Neural progenitor cell (in vitro differentiated cells): ENCODE data around the gene C9orf72.

Experiments
- EZH2 ChIP-seq: fragments of 200-600 bp; sonication (generic); IDR thresholded peaks from 2 replicates; pipeline ENCODE4 v1.6.1; 2017; ENCODE audit warnings: antibody characterized with exemption, mild to moderate bottlenecking, moderate library complexity
- TF ChIP-seq, protein P1 (sequence below): fragments of 200-600 bp; sonication (generic); IDR thresholded peaks from 2 replicates; pipeline ENCODE4 v1.5.1; 2017; ENCODE audit warnings: antibody characterized with exemption, mild to moderate bottlenecking

DNA sequence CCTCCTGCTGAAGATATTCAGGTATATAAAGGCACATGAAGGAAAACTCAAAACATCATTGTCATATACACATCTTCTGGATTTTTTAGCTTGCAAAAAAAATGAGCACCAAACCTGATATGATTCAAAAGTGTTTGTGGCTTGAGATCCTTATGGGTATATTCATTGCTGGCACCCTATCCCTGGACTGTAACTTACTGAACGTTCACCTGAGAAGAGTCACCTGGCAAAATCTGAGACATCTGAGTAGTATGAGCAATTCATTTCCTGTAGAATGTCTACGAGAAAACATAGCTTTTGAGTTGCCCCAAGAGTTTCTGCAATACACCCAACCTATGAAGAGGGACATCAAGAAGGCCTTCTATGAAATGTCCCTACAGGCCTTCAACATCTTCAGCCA lies 49.0 kb downstream of the C9orf72 start, which contains the start of gene IFNK:
- TF ChIP-seq, protein P1, sequence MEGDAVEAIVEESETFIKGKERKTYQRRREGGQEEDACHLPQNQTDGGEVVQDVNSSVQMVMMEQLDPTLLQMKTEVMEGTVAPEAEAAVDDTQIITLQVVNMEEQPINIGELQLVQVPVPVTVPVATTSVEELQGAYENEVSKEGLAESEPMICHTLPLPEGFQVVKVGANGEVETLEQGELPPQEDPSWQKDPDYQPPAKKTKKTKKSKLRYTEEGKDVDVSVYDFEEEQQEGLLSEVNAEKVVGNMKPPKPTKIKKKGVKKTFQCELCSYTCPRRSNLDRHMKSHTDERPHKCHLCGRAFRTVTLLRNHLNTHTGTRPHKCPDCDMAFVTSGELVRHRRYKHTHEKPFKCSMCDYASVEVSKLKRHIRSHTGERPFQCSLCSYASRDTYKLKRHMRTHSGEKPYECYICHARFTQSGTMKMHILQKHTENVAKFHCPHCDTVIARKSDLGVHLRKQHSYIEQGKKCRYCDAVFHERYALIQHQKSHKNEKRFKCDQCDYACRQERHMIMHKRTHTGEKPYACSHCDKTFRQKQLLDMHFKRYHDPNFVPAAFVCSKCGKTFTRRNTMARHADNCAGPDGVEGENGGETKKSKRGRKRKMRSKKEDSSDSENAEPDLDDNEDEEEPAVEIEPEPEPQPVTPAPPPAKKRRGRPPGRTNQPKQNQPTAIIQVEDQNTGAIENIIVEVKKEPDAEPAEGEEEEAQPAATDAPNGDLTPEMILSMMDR: no peak
- TF ChIP-seq EZH2: no peak
